GM18526 (cell line): ENCODE measurements around the gene VEGFB.

Experiments
- POLR2A ChIP-seq: IDR thresholded peaks from 3 replicates; pipeline ENCODE4 v1.6.1; 2011; ENCODE audit not compliant: insufficient read length; ENCODE audit errors: extremely low read depth

VEGFB gene

GRCh38 chr11:64234647-64235379, 429 bp downstream of the VEGFB start:
- no peak for TF ChIP-seq POLR2A

DNA sequence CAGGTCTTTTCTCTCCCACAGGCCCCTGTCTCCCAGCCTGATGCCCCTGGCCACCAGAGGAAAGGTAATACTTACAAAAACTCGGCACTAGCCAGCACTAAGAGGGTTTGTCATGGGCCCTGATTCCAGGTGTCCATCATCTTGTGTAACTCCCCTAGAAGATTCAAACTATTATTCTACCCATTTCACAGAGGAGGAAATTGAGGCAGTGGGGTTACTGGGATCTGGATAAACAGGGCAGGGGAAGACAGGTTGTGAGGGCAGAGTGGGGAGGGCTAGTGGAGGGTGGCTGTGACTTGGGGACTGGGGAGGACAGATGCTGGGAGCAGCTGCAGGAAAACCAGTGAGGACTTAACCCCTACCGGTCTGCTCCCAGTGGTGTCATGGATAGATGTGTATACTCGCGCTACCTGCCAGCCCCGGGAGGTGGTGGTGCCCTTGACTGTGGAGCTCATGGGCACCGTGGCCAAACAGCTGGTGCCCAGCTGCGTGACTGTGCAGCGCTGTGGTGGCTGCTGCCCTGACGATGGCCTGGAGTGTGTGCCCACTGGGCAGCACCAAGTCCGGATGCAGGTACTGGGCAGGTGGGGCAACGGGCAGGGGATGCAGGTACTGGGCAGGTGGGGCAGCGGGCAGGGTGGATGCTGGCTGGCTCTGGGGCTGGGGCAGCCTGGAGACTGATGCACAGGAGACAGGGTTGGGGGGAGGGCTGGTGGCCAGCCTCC, 1.2 kb downstream of the VEGFB start:
- no peak for TF ChIP-seq POLR2A

- no peak for TF ChIP-seq POLR2A
These were observed 3.1 kb downstream of the VEGFB start for GRCh38 chr11:64237484-64237951.

DNA sequence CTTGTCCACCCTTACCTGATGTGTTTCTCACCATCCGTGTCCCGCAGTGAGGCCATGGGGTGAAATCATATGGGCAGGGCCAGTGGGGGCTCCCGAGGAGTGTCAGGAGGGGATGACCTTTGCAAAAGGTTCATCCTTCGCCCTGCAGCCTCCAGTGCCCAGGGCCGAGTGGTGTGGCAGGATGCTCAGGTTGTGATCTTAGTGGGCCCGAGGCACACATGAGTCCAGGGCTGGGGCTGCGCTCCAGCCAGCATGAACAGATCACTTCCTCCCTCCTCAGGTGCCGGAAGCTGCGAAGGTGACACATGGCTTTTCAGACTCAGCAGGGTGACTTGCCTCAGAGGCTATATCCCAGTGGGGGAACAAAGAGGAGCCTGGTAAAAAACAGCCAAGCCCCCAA, 3.7 kb downstream of the VEGFB start:
- no peak for TF ChIP-seq POLR2A

GRCh38 chr11:64238999-64239398, 4.6 kb downstream of the VEGFB start:
- no peak for TF ChIP-seq POLR2A

DNA sequence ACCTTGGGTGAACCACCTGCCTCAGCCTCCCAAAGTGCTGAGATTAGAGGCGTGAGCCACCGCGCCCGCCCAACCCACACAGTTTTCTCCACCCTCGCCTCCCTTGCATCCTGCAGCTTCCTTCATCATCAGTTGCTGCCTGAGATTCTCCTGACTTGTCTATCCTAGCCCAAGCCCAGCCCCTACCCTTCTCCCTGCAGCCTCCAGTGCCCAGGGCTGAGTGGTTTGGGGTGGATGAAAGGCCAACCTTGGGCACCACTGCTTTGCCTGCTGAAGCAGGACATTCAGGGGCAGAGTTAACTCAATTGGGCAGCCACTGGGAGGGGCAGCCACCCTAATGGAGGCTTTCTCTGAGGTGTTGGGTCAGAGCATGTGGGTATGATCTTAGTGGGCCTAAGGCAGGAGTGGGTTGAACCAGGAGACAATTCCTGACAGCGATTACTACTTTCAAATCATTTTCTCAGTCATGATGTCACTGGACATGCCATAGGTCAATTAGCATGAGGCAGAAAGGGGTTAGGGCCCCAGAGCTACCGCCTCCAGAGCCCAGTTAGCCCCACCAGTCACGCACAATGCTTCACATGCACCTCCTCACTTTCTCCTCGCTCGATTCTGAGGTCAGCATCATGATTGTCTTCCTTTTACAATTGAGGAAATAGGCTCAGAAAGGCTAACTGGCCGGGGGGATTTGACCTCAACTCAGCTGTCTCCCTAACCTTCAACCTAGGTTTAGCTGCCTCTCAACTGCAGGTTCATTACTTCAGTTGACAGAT, 5.5 kb downstream of the VEGFB start:
- TF ChIP-seq POLR2A: no peak

DNA sequence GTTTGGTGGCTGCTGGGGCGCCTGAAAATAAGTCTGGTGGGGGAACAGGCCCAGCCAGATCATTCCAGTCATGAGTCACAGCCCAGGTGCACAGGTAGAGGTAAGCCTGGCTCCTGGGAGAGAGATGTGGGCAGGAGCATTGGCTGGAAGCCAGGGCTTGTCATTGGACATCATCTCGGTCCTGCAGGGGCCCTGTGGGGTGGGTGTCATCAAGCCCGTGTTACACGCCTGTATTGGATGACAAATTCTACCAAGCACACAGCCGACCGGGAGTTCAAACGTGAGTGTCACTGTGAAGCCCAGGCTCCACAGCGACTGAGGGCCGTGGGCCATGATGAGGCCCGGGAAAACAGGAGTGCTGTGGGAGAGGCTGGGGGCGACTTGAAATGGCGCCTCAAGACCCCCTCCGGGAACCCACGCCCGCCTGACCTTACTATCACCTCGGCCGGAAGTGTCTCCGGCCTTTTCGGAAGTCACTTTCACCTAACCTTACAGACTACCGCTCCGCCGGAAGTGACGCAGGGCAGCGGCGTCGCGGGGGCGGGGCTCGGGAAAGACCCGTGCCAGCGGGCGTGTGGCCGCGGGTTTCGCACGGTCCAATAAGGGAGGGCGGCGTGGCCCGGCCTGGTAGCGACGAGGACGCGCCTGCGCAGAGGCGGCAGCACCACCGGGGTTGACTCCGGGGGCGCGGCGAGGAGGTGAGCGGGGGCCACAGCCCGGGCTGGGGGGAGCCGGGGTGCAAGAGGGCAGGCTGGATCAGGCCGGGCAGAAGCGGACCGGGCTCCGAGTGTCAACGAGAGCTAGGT, 6.3 kb downstream of the VEGFB start, which contains the start of gene FKBP2:
Gene FKBP2, plus strand, starts transcription at position 661 of the 806 bp plus-strand sequence. CDS start 1,293 bp downstream, outside the sequence.
- peak; percentile 83 for TF ChIP-seq POLR2A

DNA sequence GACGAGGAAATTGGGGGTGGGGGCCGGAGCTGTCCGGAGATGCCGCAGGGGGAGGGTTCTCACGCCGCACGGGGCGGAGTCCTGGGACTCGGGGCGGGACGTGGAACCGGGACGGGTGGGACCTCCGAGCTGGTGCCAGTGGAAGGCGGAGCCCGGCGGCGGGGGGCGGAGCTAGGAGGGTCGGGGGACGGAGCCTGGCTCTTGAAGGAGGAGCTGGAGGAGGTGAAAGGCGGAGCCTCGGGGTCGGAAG, 6.8 kb downstream of the VEGFB start:
- TF ChIP-seq POLR2A: no peak

GRCh38 chr11:64241491-64242374, 7.3 kb downstream of the VEGFB start:
- TF ChIP-seq POLR2A: peak; percentile 54

GRCh38 chr11:64243236-64243854, 9.0 kb downstream of the VEGFB start:
- peak; percentile 24 for TF ChIP-seq POLR2A

GRCh38 chr11:64244107-64244506, 9.7 kb downstream of the VEGFB start:
- TF ChIP-seq POLR2A: no peak

DNA sequence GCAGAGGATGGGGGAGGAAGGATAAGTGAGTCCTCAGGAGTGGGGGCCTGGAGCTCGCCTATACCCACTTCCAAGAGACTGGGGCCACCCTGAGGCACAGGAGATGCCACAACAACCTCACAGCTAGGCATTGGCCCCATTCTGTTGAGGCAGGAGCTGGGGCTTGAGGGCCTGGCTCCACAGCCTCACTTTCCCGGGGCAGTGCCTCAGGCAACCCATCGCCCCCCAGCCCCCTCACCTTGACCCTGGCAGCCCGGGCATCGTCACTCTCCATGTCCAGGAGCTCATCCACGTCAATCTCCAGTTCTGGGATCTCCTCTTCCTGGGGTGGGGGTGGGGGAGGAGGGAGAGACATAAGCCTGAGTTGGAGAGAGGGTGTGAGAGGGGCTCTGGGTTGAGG, 10.6 kb downstream of the VEGFB start:
- peak; percentile 19 for TF ChIP-seq POLR2A

GRCh38 chr11:64245401-64245796, 11.0 kb downstream of the VEGFB start:
- no peak for TF ChIP-seq POLR2A
